Liver (tissue), 3 donors: ENCODE data around the gene NCK2.

Experiments used
- EGR1 ChIP-seq, 2 donors: IDR thresholded peaks; 2 replicates each; pipeline ENCODE4 v1.6.1; 2016 to 2018; ENCODE audit warnings: antibody characterized with exemption in 2 of 2, low read depth in 2 of 2
- GABPA ChIP-seq, 2 donors: IDR thresholded peaks in 1 of 2; conservative IDR thresholded peaks in 1 of 2; 2 replicates each; pipeline ENCODE4 v1.6.1; 2016; ENCODE audit warnings: antibody characterized with exemption in 2 of 2, mild to moderate bottlenecking in 1 of 2, moderate library complexity in 1 of 2
- HNF4A ChIP-seq, 2 donors: conservative IDR thresholded peaks; 2 replicates each; pipeline ENCODE4 v1.6.1; 2016; ENCODE audit warnings: antibody characterized with exemption in 2 of 2, mild to moderate bottlenecking in 2 of 2
- REST ChIP-seq: IDR thresholded peaks from 2 replicates; pipeline ENCODE4 v1.6.1; 2016; ENCODE audit warnings: antibody characterized with exemption, mild to moderate bottlenecking
- SP1 ChIP-seq: IDR thresholded peaks from 2 replicates; pipeline ENCODE4 v1.6.1; 2018; ENCODE audit warnings: antibody characterized with exemption, mild to moderate bottlenecking
- TAF1 ChIP-seq: conservative IDR thresholded peaks from 2 replicates; pipeline ENCODE4 v1.6.1; 2016; ENCODE audit warnings: antibody characterized with exemption, mild to moderate bottlenecking
- TF ChIP-seq, protein P1 (sequence below): fragments of 150-350 bp; IDR thresholded peaks from 2 replicates; pipeline ENCODE4 v1.5.1; 2017; ENCODE audit warnings: improper control_type of control experiment, low read depth, low read length; ENCODE audit not compliant: missing input control
- donor health status: healthy.
- donor health status: healthy.

DNA sequence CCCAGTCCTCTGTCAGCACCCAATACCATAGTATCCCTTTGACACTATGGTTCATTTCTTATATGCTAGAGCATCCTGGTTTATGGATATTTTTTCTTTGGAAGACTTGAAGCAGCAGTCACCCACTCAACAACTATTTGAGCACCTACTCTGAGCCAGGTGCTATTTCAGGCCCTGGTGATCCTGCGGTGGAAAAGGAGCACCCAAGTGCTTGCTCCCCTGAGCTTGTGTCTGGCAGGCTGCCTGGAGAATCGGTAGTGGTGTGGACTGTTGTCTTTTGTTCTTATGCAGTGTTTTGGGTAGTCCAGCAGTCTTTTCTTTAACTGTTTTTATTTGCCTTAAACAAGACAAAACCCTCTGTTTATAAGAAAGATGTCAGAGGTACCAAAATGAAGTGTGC lies 28.9 kb downstream of the NCK2 start:
- TF ChIP-seq, protein P1, sequence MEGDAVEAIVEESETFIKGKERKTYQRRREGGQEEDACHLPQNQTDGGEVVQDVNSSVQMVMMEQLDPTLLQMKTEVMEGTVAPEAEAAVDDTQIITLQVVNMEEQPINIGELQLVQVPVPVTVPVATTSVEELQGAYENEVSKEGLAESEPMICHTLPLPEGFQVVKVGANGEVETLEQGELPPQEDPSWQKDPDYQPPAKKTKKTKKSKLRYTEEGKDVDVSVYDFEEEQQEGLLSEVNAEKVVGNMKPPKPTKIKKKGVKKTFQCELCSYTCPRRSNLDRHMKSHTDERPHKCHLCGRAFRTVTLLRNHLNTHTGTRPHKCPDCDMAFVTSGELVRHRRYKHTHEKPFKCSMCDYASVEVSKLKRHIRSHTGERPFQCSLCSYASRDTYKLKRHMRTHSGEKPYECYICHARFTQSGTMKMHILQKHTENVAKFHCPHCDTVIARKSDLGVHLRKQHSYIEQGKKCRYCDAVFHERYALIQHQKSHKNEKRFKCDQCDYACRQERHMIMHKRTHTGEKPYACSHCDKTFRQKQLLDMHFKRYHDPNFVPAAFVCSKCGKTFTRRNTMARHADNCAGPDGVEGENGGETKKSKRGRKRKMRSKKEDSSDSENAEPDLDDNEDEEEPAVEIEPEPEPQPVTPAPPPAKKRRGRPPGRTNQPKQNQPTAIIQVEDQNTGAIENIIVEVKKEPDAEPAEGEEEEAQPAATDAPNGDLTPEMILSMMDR: no peak
- TF ChIP-seq GABPA (IDR thresholded peaks at IDR 0.05 in 1 of 2, conservative IDR thresholded peaks at IDR 0.05 in 1 of 2): no peak
- TF ChIP-seq HNF4A (conservative IDR thresholded peaks at IDR 0.05): no peak
- no peak for TF ChIP-seq SP1
- no peak for TF ChIP-seq REST
- no peak for TF ChIP-seq EGR1 (IDR thresholded peaks at IDR 0.05; ENCODE audit: low read depth in 2 of 2)
- TF ChIP-seq TAF1: no peak
